SKM-1 (cell line): ENCODE data around the gene POLR3E.

Source experiments
- DNase-seq: peaks from one replicate; lab custom pipeline; 2025; ENCODE audit not compliant: unreplicated experiment; lab: John Stamatoyannopoulos, UW

POLR3E gene

DNA sequence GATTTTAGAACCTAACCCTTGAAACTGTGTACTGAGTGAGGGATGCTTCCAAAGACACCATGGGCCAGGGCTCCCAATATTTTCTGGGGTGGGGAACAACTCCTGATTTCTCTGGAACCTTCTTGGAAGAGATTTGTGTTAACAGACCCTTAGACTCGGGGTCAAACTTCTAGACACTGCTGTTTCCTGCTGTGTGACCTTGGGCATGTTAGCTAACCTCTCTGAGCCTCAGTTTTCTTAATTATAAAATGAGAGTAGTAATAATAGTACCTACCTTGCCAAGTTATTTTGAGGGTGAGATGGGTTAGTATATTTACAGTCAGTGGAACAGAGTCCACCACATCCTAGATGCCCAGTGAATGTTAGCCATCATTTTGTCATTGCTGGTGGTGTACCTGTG, 18.8 kb downstream of the POLR3E start:
- no peak for DNase-seq

DNA sequence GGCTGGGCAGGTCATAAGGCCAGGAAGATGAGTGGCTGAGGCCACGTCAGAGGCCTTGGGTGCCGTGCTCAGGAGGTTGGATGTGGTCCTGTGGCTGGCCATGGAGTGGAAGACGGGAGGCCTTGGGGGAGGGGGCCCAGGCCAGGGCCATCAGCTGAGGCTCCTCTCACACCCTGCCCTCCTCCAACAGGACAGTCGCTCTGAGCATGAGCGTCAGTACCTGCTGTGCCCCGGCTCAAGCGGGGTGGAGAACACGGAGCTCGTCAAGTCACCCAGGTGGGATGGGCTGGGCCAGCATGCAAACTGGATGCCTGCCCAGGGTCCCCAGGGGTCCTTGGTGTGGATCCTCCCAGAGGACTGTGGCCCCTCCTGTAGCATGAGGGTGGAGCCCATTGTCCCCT, 19.2 kb downstream of the POLR3E start:
- no peak for DNase-seq

DNA sequence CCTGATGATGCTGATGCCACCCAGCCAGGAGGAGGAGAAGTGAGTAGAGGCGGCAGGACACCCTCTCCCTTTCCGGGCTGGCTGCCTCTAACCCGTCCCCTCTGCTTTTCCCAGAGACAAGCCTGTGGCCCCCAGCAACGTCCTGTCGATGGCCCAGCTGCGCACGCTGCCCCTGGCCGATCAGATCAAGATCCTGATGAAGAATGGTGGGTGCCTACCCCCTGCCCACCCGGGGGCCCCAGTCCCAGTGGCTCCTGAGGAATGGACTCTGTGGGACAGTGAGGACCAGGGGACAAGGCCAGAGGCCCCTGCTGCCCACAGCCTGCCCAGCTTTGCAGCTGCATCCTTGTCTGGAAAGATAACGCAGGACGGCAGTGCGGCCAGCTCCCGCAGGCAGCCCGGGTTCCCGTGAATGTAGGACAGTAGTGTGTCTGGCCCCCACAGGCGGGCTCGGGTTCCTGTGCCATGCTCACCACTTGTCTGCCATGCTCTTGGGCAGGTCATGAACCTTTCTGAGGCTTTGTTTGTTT, 19.9 kb downstream of the POLR3E start:
- DNase-seq, result no peak

DNA sequence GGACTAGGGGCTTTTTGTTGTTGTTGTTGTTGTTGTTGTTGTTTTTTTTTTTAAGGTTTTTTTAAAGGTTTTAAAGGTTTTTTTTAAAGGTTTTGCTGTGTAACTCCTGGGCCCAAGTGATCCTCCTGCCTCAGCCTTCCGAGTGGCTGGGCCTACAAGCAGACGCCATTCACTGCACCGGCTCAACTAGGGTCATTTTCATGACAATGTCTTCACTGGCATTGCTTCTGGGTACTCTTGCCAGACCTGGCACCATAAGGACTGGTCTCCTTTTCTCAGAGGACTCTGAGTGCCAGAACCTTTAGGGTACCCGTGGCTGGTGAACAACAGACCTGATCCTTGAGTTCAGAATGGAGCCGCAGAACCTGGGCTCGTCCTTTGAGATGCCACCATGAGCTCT, 20.4 kb downstream of the POLR3E start:
- no peak for DNase-seq

DNA sequence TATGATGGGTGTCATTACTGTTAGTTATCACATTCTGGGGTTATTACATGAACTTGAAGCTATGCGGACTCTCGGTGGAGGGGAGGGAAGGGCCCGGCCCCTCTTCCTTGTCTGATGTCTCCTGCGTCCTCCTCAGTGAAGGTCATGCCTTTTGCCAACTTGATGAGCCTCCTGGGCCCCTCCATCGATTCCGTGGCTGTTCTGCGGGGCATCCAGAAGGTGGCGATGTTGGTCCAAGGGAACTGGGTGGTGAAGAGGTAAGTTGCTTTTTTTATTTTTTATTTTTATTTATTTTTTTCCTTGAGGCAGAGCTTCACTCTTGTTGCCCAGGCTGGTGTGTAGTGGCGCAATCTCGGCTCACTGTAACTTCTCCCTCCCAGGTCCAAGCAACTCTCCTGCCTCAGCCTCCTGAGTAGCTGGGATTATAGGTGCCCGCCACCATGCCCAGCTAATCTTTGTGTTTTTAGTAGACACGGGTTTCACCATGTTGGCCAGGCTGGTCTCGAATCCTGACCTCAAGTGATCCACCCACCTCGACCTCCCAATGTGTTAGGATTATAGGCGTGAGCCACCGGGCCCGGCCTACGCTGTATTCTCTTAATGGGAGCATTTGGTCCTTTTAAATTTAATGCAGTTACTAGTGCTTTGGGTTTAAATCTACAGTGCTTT, 21.6 kb downstream of the POLR3E start:
- DNase-seq, result no peak

DNA sequence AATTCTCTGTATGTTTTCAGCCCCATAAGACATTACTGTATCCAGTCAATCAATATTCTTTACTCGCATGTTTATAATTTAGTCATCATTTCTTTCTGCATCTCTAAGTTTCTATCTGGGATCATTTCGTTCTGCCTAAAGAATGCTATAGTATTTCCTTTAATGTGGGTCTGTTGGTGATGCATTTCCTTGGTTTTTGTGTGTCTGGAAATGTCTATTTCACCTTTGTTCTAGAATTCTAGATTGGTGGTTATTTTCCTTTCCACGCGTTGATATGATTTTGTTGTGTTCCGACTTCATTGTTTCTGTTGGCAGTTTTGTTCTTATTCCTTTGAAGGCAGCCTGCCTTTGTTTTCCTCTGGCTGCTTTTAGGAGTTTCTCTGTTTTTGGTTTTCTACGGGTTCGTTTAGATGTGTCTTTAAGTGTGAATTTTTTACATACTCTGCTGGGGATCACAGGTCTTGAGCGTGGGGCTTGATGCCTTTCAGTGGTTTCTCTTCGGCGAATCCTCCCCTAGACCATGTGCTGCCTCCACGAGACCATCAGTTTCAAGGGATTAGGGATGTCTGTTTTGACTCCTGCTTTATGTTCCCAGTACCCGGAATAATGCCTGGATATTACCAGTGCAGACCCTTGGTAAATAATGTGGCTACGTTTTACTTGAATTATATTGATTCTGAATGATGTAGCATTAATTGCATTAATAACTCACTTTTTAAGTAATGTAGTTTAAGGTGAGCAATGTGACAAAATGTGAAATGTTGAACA, 23.5 kb downstream of the POLR3E start:
- DNase-seq, result no peak

DNA sequence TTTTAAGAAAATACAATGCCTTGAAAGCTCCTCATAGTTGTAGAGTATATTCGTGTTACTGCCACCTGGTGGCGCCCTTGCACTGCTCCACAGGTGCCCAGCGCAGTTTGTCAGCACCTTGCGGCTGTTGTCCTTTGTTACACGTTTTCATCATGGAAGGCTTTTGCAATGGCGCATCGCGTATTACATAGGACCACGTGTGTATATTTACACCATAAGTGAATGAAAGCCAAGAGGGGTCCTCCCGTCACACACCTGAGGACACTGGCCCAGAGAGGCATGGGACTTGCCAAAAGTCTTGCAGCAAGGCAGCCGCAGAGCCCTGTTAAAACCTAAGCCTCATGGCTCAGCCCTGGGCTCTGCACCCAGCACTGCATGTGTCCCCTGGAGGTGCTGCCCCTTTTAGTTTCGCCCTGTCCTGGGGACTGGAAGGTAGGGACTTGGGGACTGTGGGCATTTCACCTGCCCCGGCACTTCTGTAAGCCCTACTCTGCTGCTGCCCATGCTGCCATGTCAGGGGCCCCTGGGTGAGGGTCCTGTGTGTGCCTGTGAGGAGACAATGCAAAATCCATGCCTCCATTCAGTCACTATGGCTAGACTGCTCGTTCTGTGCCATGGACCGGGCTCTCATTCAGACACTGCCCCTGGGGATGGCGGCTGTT, 24.3 kb downstream of the POLR3E start:
- DNase-seq, result peak; percentile 25

DNA sequence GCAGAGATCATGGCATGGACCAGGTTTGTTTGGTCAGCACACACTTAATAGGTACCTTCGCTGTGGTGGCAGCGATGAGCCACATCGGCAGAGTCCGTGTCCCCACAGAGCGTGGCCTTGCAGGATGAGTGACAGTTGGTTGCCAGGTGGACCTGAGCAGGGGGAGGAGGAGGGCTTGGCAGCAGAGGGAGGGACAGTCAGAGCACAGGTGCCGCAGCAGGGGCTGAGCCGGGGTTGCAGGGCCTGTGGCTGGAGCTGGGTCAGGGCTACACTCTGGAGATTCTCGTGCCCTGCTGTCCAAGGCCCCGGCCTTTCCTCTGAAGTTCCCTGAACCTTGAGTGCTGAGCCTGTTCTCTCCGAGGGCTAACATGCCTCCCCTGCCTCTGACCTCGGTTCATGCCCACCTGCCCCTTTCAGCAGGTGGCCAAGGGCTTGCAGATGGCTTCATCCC, 24.8 kb downstream of the POLR3E start:
- no peak for DNase-seq

DNA sequence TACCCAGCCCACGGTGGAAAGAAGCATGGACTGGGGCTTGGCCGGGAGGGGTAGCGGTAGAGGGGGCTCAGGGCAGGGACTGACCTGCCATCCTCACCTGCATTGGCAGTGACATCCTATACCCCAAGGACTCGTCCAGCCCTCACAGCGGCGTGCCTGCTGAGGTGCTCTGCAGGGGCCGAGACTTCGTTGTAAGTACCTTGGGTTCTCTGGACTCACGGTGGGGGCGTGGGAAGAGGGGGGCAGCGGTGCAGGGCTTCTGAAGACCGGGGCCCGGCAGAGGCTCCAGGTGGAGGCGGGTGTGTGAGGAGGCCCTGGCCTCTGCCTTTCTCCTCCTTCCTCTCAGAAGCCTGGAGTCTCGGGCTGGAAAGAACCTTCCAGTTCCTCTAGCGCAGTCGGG, 25.5 kb downstream of the POLR3E start:
- DNase-seq, result no peak

DNA sequence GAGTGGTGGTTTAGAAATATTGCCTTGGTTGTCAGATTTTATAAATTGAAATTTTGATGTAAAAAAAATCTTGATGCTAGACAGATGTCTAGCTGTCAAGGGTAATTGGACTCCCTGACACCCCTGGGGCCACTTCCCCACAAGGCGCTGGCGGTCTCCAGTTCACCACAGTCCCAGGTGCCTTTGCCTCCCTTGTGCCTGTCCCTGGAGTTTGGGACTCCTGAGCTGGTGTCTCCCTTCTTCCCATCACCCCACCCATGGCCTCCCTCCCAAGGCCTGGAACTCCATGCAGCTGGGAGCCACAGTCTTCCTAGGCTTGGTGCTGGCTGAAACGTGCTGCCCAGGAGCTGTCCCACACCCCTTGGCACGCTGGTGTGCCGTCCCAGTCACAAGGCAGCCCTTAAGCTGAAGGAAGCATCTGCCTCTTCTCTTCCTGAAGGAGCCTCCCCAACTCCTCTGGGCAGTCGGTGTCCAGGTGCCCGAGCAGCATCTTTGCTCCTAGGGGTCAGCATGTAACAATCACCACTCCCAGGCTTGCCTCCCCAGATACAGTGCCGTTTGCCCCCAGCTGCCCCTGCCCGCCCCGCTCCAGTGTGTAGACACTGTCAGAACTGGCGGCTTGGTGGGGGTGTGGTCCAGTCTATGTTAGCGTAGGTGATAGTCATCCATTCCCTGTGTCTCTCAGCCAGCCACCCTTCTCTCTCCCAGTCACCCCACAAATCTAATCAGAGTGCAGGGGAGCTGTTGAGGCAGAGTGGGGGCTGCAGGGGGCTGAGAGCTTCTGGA, 26.2 kb downstream of the POLR3E start:
- DNase-seq, result no peak

DNA sequence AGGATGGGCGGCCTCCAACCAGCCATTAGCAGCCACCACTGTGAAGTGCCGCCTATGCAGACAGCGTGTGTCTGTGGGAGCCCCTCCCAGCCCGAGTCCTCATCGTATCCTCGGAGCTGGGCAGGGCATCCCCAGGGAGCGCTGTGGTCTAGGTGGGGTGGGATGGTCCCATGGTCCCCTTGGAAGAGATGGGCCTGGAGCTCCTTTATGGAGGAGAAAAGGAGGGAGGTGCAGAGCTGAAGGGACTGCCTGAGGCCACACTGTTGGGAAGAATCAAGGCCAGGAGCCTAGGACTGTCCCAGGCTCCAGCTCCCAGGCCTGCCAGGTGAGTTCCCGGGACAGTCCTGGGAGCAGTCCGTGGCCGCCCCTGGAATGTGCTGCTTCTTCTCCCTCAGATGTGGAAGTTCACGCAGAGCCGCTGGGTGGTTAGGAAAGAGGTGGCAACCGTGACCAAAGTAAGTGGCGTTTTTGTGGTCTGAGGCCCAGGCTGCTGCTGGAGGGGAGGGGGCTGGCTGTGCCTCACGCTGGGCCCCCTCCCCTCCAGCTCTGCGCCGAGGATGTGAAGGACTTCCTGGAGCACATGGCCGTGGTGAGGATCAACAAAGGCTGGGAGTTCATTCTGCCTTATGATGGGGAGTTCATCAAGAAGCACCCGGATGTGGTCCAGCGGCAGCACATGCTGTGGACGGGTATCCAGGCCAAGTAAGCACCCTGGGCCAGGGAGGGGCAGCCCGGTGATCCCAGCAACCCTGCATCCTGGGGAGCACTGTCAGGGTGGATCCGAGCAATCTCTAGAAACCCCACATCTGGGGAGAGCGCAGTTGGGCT, 27.0 kb downstream of the POLR3E start:
- no peak for DNase-seq

DNA sequence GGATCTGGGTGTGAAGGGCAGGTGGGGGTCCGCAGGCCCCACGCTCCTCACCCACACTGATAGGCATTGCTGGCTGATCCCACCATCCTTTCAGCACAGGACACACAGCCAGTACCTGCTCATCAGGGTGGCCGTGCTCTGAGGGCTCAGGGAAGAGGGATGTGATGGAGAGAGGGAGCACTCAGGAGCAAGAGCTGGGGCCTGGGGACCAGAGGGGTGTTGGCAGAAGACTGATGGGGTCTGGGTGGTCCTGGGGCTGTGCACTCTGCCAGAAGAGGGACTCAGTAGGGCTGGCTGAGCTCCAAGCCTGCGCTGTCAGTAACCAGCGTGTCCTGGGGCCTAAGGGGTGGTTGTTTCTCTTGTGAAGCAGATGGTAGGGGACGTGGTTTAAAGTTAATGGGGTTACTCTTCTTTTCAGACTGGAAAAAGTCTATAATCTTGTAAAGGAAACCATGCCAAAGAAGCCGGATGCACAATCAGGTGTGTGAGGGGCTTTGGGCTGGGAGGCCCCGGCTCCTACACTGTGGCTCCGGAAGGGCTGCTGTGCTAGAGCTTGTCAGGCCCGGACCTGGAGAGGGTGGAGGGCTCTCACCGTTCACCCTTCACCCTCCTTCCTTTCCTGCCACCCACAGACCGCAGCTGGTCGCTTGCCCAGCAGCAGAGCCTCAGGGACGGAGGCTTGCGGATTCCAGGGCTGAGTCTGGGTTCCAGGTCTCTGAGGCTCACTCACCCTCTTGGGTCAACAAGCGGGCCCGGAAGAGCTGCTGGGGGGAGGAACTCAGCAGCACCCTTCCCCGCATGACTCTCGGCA, 27.8 kb downstream of the POLR3E start:
- DNase-seq, result no peak

DNA sequence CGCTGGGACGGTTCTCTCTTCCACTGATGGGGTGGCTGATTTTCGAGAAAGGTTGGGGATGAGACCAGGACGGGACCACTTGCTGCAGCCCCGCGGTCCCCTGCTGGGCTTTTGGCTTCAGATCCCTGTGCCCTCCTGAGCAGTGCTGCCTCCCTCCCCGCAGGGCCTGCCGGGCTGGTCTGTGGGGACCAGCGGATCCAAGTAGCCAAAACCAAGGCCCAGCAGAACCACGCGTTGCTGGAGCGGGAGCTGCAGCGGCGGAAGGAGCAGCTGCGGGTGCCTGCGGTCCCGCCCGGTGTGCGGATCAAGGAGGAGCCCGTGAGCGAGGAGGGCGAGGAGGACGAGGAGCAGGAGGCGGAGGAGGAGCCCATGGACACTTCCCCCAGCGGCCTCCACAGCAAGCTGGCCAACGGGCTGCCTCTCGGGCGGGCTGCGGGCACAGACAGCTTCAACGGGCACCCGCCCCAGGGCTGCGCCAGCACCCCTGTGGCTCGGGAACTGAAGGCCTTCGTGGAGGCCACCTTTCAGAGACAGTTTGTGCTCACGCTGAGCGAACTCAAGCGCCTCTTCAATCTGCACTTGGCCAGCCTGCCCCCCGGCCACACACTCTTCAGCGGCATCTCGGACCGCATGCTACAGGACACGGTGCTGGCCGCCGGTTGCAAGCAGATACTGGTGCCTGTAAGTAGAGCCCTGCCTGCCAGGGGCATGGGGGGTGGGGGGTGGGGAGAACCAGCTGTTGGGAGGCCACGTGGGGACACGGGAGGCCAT, 28.6 kb downstream of the POLR3E start:
- DNase-seq, result no peak

DNA sequence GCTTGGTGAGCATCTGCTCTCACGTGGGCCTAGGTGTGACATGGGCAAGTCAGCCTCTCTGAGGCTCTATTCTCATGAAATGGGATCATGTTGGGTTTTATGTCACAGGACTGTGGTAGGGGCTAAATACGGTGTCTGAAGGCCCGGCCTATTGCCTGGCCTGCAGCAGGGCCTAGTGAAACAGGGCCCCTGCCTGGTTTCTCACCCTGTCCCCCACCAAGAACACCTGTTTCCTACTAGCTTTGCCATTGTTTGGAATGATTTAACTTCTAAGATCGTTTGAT, 29.1 kb downstream of the POLR3E start:
- DNase-seq, result no peak

DNA sequence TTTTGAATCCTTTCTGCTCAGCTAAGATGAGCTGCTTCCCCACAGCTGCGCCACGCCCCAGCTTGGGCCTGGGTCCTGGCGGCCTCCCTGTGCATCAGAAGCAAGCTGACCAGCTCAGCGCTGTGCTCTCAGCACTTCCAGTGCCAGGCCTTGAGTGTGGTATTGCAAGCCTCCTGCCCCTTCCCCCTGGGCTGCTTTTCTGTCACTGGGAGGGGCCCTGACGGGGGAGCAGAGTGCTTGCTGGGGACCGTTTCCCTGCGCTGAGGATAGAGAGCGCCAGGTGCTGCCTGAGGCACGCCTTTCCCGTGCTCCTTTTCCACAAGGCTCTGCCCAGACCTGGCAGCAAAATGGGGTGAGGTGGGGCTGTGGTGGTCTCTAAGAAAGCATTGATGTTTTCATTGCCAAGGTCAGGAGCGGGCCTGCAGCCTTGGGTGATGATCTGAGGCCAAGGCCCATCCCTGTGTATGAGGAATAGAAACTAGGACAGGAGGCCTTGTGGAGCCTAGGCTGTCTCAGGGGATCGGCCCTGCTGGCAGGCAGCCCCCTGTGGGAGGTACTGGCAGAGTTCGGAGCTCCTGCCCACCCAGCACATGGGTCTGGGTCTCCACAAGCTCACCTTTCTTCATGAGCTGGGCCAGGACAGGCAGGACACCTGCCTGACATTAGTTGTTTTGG, 29.7 kb downstream of the POLR3E start:
- no peak for DNase-seq

DNA sequence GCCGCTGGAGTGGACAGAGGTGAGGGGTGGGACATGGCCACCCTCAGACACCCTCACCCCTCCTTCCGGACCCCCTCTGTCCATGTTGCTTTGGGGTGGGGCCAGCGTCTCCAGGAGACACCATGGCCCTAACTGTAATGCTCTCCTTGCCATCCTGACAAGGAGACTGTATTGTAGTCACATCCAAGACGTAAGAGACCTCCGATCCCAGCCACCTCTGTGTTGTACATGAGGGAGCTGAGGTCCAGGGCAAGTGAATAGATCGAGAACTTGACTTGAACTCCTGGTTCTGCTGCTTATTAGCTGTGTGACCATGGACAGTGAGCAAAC, 30.2 kb downstream of the POLR3E start:
- DNase-seq, result no peak

DNA sequence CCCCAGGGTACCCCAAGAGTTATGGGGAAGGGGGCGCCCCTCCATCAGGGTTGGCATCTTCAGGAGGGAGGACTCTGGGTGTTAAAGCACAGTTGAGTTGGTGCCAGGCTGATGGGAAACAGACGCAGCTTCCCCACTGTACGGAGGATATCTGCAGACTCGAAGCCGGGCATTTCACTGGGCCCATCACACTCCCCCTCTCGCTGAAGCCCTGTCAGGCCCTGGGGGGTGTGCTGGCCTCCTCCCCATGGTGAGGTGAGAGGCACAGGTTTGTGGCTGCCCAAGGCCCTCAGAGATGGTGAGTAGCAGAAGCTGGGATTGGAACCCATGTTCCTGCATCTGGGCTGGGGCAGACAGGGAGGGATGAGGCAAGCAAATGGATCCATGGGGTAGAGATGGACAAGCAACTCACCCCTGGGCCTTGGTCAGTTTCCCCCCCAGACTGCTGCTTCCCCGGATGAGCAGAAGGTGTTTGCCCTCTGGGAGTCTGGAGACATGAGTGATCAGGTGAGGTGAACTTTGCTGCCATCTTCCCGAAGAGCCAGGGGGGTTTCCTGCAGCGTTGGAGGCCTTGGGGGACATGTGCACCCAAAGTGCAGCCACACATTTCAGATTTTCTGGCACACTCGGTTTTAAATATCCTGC, 31.0 kb downstream of the POLR3E start:
- DNase-seq, result no peak

DNA sequence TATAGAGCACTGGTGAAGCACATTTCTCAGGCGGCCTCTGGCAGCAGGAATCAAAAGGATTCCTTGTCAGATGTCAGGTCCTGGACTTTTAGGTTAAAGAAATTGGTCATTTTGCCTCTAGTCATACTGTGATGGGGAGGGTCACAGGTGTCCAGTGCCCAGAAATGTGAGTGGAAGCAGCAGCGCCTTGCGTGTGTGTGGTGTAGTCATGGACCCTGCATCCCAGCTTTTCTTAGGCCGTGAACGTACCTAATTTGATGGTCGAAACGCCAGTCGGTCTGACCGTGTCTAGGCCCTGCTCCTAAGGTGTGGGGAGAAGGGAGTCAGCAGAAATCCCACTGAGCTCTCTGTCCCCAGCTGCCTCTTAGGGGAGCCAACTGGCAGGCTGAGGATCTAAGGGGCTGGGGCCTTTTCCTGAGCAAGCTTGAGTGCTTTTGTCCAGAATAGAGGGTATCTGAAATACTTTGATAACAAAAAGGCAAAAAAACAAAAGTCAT, 32.0 kb downstream of the POLR3E start:
- DNase-seq, result no peak
